Measurements from ENCODE around the gene DDX5. TPM values are rescaled to one million over a fixed set of nuclear protein-coding genes. Genes with fewer than 3 reads are reported as not detected.

DDX5 gene
- total RNA-seq, 1 experiment from 2014 or later, result 869 TPM

DNA sequence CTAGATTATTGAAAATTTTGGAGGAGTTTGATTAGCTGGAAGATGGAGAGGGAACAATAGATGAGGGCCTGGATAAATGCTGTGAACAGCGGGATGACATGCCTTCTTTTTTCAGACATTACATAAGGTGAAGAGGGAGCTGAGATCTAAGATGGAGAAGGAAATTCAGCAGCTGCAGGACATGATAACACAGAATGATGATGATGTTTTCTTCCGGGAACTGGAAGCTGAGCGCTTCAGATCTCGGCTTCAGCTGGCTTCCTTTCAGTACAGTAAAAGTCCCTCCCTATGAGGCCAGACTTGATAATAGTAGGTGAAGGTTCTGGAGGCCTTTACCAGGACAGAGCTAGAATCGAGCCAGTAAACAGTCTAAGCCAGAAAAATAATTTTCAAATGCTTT, 31.4 kb upstream of the DDX5 start:
- H2BK12ac ChIP-seq (ENCODE audit: insufficient read length, low read depth, low read length), result no peak overlapping the region
- no peak overlapping the region for H2BK5ac ChIP-seq (ENCODE audit: insufficient read length, low read length)
- H3K9me3 ChIP-seq (ENCODE audit: control insufficient read depth, low read depth, low read length), result no peaks in the 10 kb centered on the region
- H3K36me3 Mint-ChIP-seq (ENCODE audit: insufficient read depth in 1 of 3, low read depth in 3 of 3), result peaks cover 15 to 70% (median 45%) of the 10 kb centered on the region in 3 experiments
- H3K4me1 Mint-ChIP-seq, result no peaks in the 10 kb centered on the region
- no peak overlapping the region for H2AK5ac ChIP-seq (ENCODE audit: insufficient read length, low read length)
- peak overlapping the region in 1 of 3 experiments; percentile 10; a peak in 2 of 7 replicates for H3K27ac Mint-ChIP-seq
- no peaks in the 10 kb centered on the region for H3K23me2 ChIP-seq (ENCODE audit: insufficient read length, low read depth, low read length, poor library complexity, severe bottlenecking)
- no peaks in the 10 kb centered on the region for H3K79me2 ChIP-seq (ENCODE audit: insufficient read depth, low read length)
- no peak overlapping the region for H4K91ac ChIP-seq (ENCODE audit: insufficient read length, low read depth, low read length)
- H4K8ac ChIP-seq (replicated peaks; ENCODE audit: insufficient read length, low read depth, low read length), result no peak overlapping the region
- H3K4ac ChIP-seq (ENCODE audit: low read depth, low read length), result no peak overlapping the region
- no peak overlapping the region for H2AFZ ChIP-seq (ENCODE audit: low read length)
- H4K5ac ChIP-seq (ENCODE audit: insufficient read length, low read depth, low read length), result no peak overlapping the region
- no peak overlapping the region for H2BK15ac ChIP-seq (ENCODE audit: low read depth, low read length)
- WGBS (ENCODE audit: extremely low coverage, insufficient read length, low lambda C conversion rate), result no CpG with 5 or more reads among the region's 5 CpGs
- H2BK120ac ChIP-seq (ENCODE audit: low read depth, low read length, poor library complexity, severe bottlenecking), result no peak overlapping the region
- H3K79me1 ChIP-seq (ENCODE audit: insufficient read depth, low read depth, low read length, poor library complexity, severe bottlenecking), result no peaks in the 10 kb centered on the region
- H3K4me2 ChIP-seq (ENCODE audit: insufficient read depth, insufficient read length, low read length), result no peak overlapping the region
- H2BK20ac ChIP-seq (ENCODE audit: low read depth, low read length, poor library complexity, severe bottlenecking), result no peak overlapping the region
- no peak overlapping the region for H3K14ac ChIP-seq (ENCODE audit: insufficient read depth, low read length)
- no peak overlapping the region for H3K9ac ChIP-seq (ENCODE audit: extremely low read depth, insufficient read length, low read length)
- no peak overlapping the region for H3T11ph ChIP-seq (ENCODE audit: low read length)
- no peaks in the 10 kb centered on the region for H3K4me1 ChIP-seq (ENCODE audit: insufficient read depth, low read length)
- no peak for TF ChIP-seq CTCF (conservative IDR thresholded peaks at IDR 0.05)
- H3K23ac ChIP-seq (ENCODE audit: insufficient read length, low read depth, low read length), result no peak overlapping the region
- no peaks in the 10 kb centered on the region for H3K27me3 ChIP-seq (ENCODE audit: insufficient read depth, low read length)
- no peak overlapping the region for H3K18ac ChIP-seq (ENCODE audit: insufficient read length, low read depth, low read length)
- no peaks in the 10 kb centered on the region for H3K27me3 Mint-ChIP-seq (ENCODE audit: low read depth)
- no peak overlapping the region for H3K27ac ChIP-seq (ENCODE audit: insufficient read length, low read depth, low read length)
- no peak overlapping the region for H3K4me3 Mint-ChIP-seq
- H3K9me3 Mint-ChIP-seq, result no peaks in the 10 kb centered on the region
- no peak for DNase-seq
- no peak overlapping the region for H3K56ac ChIP-seq (ENCODE audit: insufficient read length, low read depth, low read length)
- no peaks in the 10 kb centered on the region for H4K20me1 ChIP-seq (ENCODE audit: control insufficient read depth, insufficient read depth, insufficient read length)
